Effector CD8-positive, alpha-beta T cell (primary cell): ENCODE measurements around the gene POLH.
"Not testable (repeated sequence)": the region's sequence is repeated elsewhere in the genome, so short reads cannot be mapped to it uniquely, and the experiment has no call there.

Experiments used
- DNase-seq: peaks from one replicate; lab custom pipeline; 2025; lab: John Stamatoyannopoulos, UW
- total RNA-seq, 4 experiments: gene quantifications; one replicate each; lab custom pipeline; 2026; lab: John Stamatoyannopoulos, UW

Gene POLH
- 38.8 to 93.3 (median 56.5) reads per million in 4 experiments for total RNA-seq

GRCh38 chr6:43575772-43576551 lies at the start of gene POLH, which contains the start of gene XPO5:
POLH (plus strand) TSS chr6:43576185; CDS start chr6:43582320, 6,135 bp downstream.
XPO5 (minus strand) TSS chr6:43576038; CDS start chr6:43575864, 174 bp downstream.
- peak; percentile 85 for DNase-seq

- DNase-seq, result no peak
Observed at GRCh38 chr6:43532201-43532600, 43.8 kb upstream of the POLH start.

DNA sequence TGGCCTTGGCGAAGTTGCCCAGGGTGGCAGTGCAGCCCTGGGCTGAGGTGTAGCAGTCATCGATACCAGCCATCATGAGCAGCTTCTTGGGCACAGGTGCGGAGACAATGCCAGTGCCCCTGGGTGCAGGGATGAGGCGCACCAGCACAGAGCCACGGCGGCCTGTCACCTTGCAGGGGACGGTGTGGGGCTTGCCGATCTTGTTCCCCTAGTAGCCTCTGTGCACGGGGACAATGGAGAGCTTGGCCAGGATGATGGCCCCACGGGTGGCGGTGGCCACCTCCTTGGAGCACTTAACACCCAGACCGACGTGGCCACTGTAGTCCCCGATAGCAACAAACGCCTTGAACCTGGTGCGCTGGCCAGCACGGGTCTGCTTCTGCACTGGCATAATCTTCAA lies 37.0 kb upstream of the POLH start:
- not testable (repeated sequence) for DNase-seq

GRCh38 chr6:43539409-43539808 lies 36.6 kb upstream of the POLH start:
- not testable (repeated sequence) for DNase-seq

DNA sequence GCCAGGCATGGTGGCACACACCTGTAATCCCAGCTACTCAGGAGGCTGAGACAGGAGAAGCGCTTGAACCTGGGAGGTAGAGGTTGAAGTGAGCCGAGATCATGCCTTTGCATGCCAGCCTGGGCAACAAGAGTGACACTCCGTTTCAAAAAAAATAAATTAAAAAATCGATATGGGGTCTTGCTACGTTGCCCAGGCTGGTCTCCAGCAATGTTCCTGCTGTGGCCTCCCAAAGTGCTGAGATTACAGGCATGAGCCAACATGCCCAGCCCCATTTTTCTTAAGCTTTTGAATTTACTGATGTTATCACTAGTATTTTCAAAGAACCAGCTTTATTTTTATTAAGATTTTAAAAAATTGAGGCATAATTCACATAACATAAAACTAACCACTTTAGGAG lies 35.5 kb upstream of the POLH start:
- no peak for DNase-seq

DNA sequence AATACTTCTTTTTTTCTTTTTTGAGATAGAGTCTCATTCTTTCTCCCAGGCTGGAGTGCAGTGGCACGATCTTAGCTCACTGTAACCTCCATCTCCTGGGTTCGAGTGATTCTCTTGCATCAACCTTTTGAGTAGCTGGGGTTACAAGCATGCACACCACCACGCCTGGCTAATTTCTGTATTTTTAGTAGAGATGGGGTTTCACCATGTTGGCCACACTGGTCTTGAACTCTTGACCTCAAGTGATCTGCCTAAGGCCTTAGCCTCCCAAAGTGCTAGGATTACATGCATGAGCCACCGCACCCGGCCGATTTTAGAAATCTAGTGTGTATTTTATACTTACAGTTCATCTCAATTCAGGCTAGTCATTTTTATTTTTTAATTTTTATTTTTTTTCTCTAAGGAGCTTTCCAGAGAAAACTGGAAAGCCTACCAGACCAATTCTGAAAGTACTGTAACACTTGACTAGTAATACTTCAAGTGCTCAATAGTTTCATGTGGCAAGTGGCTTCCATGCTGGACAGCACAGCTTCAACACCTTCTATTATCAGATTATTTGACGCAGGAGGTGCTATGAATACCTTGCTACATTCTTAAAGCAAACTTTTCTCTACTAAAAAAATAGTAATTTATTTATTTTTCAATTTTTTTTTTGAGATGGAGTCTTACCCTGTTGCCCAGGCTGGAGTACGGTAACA lies 34.1 kb upstream of the POLH start:
- no peak for DNase-seq

DNA sequence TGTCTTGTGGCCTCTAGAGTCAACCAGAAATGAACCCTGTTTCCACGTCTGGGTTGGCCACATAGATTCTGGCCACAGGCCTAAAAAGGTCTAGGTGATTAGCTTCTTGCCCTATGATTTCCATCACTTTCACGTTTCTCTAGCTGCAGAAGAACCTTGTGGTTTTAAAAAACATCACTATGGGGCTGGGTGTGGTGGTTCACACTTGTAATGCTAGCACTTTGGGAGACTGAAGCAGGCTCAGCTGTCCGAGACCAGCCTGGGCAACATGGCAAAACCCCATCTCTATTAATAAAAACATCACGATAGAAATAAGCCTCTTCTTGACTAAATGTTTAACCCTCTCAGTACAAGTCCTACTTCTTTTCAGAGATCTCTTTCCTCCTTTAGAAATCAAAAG lies 31.5 kb upstream of the POLH start:
- no peak for DNase-seq

DNA sequence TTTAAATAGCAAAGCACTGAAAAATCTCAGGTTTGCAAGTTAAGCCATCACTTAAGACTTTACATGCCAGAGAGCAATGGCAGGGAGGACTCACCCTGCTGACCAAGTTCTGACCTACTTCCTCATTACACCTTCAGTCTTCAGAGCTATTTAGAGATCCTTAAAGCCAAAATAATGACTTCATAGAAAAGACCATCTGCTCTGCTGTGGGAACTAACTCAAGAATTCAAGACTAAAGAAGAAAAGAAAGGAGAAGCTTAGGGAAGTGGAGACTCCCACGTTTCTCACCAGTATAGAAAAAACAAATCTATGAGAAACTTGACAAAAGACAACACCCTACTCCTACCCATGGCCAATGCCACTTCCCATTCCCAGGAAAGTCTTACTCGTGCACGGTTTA lies 28.8 kb upstream of the POLH start:
- DNase-seq, result no peak

- DNase-seq, result not testable (repeated sequence)
Observed at GRCh38 chr6:43557620-43558019, 18.4 kb upstream of the POLH start.

DNA sequence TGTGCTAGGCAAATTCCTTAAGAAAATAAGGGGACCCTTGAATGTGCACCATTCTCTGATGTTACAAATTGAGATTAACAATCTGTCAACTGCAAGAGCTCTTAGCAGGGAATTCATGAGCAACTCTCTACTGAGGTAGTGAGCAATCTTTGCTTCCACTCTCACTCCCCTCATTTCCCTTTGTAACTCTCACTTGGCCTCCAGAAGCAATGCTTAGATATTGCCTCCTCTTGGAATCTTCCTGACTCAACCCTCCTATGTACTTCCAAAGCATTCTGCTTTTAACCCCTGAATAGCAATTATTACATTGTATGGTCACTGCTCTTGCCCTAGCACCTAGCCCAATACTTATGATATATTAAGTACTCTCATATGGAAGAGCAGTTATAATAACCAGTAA lies 16.7 kb upstream of the POLH start:
- no peak for DNase-seq

GRCh38 chr6:43570876-43571441 lies 5.0 kb upstream of the POLH start:
- no peak for DNase-seq

GRCh38 chr6:43572015-43572414 lies 4.0 kb upstream of the POLH start:
- DNase-seq, result no peak

DNA sequence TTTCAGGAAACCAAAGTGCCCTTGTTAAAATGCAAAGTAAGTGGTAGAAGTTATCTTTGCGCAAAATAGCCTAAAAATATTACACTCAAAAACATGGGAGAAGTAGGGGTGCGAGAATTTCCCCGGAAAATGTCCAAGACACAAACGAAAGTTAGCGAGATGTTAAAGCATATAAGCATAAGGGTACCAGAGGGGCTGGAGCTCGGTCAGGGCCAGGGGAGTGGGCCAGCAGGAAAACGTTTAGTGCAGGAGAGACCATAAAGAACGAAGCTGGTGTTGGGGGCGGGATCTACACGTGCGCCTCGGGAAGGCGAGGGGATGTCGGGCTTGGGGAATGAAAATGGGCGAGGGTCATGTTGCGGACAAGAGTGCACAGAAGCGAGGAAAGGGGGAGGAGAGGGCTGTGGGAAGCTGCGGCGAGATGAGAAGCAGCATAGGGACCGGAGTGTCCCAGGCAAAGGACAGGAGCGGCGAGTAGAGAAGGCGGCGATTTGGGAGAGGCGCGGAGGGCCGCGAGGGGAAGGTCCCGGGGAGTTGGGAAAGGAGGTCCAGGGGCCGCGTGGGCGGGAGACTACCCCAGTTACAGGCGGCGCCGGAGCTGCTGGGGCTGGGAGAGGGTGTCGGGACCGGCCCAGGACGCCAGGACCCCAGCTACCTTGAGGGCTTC lies 747 bp upstream of the POLH start:
- no peak for DNase-seq

- DNase-seq, result no peak
Observed at GRCh38 chr6:43578748-43579147, 2.8 kb downstream of the POLH start.

DNA sequence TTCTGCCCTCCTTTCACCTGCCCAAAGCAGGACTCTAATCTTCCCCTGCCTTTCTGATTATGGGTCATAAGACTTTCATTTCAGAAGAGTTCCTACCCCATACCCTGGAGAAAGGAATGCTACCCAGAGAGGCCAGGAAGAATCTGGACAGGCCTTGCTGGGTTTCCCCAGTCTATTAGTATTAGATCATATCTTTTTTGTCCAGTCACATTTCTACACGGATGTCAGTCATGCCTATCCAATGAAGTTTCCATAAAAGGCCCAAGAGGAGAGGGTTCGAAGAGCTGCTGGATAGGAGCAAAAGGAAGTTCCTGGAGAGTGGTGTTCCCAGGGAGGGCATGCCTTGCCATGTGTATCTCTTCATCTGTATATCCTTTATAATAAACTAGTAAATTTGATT lies 3.2 kb downstream of the POLH start:
- no peak for DNase-seq

DNA sequence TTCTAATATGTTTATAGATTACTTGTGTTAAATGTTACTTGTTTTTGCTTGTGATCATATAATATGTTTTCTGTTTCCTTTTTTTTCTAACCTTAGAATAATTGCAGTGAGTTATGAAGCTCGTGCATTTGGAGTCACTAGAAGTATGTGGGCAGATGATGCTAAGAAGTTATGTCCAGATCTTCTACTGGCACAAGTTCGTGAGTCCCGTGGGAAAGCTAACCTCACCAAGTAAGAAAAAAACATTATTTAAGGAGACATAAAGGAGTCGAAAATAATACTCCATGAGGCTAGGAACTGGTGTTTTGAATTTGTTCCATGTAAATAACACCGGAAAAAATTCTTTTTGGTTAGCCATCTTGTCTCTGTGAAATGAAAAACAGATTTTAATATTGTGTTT lies 6.9 kb downstream of the POLH start:
- DNase-seq, result no peak

- DNase-seq, result no peak
Observed at GRCh38 chr6:43584892-43585570, 9.0 kb downstream of the POLH start.

DNA sequence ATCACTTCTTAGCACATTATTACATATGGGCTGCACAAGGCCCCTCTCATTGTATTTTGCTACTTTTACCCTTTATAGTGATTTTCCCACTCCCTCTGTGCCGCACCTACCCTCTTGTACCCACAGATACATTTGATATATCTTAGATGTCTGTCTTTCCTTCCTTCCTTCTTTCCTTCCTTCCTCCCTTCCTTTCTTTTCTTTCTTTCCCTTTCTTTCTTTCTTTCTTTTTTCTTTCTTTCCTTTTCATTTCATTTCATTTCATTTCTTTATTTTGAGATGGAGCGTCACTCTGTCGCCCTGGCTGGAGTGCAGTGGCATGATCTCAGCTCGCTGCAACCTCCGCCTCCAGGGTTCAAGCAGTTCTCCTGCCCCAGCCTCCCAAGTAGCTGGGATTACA lies 12.2 kb downstream of the POLH start:
- DNase-seq, result no peak

DNA sequence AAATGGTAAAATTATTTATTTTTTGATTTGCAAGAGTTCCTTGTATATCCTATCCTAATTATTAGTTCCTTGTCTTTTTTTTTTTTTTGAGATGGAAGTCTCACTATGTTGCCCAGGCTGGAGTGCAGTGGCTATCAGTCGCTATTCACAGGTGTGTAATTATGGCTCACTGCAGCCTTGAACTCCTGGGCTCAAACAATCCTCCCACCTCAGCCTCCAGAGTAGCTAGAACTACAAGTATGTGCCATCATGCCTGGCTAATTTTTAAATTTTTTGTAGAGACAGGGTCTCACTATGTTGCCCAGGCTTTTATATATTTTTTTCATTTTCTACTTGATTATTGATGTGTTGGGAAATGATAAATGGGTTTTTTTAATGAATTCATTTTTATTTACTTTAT lies 13.6 kb downstream of the POLH start:
- DNase-seq, result not testable (repeated sequence)

DNA sequence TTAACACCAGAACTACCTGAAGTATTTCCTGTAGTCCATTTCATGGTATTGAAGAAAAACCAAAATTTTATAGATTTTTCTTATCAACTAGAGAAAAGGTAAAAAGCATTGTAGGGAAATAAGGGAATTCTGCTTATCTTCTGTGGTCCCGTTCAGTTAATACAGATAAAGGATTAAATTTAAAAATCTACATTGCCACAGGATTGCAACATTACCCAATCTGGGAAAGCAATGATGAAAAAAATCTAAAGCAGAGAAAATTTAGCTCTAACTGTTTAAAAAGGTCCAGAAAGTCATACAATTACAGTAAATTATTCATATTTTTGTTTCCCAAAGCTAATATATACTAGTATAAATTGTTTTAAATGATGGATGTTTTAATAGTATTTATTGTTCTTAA lies 18.0 kb downstream of the POLH start:
- no peak for DNase-seq

GRCh38 chr6:43600595-43600994 lies 24.6 kb downstream of the POLH start:
- DNase-seq, result no peak

DNA sequence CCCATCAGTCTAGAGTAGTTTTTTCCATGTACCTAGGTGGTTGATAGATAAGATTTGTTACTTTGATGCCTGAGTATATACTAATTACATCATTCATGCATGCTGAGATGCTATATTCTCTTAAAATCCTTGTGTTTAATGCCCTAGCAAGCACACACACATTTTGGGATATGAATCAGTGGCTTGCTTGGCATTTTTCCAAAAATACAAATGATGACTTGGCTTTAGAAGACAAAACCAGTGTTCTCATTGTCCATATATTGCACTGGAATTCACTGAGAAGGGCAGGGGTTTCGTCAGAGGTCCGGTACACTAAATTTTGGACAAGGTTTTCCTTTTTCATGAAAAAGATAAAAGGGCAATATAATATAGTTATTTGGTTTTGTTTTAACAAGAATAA lies 28.2 kb downstream of the POLH start:
- no peak for DNase-seq
